CD4-positive, alpha-beta T cell treated with Interleukin-6 for 4 hours (primary cell): Measurements from ENCODE around the gene KIF1B.

Experiments
- DNase-seq: peaks from one replicate; pipeline ENCODE4 v3.0.0-alpha.2; 2020; ENCODE audit warnings: mixed read lengths

The KIF1B gene

DNA sequence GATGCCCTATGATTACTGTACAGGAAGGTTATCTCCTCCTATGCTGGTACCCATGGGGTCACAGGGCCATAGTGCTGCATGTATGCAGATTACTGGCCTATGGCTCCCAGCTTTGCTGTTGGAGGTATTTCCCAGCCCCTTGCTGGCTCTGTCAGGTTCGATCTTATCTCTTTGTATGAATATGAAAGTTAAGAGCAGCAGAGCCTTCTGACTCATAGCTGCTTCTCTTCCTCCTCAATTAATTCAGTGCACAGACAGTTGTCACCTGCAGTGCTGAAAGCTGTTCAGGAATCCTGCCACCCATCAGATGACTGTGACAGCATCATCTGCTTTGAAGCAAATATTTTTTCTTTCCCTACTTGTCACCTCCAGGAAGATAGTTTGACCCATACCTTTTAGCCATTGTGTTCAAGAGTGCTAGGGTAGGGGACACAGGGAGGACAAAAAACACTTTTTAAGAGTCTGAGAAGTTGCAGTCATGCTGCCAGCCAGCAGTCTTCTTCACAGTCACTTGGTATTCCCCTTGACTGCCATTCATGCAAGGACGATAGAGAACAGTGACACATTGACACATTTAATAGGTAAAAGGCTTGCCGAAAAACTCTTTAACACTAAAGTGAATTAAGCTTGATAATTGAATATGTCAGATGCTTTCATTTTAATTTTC is 73.1 kb downstream of the KIF1B start:
- no peak for DNase-seq

DNA sequence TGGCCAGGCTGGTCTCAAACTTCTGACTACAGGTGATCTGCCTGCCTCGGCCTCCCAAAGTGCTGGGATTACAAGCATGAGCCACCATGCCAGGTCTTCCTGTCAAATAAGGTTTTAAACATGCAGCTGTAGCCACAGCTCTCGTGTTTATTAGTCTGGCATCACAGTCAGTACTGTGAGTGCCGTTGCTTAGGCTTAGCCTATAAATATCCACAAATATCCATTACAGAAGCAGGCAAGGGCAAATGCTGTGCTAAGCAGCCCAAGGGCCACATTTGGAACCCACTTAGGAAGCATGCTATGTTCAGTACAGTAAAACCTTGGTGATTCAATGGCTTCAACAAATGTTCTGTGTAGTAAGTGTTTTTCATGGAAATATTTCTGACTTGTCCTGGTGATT is 75.9 kb downstream of the KIF1B start:
- no peak for DNase-seq

DNA sequence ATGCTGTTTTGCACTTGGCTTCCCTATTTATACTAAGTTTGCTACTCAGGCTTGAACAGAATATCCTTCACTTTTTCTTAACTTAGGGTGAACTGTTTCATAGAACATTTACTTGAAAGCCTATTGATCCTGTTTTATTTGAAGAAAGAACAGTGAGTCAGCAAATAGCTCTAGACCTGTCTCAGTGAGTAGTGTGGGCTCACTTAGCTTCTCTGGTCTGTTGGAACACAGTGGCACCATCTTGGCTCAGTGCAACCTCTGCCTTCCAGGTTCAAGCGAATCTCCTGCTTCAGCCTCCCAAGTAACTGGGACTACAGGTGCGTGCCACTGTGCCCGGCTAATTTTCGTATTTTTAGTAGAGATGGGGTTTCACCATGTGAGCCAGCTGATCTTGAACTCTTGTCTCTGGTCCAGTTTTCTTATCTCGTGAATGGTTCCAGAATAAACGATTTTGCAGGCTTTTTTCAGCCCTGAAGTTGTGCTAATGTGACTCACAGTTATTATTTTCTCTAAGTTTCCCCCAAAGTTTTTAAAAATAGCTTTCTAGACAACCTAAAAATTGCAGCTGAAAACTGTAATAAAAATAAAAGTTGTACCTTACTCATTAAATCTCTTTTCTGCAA is 76.8 kb downstream of the KIF1B start:
- no peak for DNase-seq

DNA sequence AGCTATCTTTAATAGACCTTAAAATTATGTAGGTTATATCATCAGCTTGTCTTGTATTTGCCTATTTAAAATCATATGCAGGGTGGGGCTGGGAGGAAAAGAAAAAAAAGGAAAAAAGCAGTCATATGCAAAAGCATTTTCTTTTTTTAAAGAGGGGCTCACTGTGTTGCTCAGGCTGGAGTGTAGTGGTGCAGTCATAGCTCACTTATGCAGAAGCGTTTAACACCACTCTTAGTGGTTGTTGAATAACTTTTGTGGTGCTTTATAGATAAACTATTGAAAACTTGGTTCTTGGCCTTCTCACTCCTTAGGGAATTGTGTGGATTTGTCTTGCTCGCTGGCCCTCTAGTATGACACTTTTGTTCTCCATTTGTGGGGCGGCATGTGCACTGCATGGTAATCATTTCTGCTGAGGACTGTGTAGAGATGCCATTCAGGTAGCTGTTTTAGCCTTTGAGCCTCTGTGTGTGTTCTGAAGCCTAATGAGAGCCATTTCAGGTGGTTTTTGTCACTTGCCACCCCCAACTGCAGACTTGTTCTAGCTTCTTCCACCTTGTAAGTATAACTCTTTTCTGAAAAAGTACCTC is 77.8 kb downstream of the KIF1B start:
- no peak for DNase-seq

DNA sequence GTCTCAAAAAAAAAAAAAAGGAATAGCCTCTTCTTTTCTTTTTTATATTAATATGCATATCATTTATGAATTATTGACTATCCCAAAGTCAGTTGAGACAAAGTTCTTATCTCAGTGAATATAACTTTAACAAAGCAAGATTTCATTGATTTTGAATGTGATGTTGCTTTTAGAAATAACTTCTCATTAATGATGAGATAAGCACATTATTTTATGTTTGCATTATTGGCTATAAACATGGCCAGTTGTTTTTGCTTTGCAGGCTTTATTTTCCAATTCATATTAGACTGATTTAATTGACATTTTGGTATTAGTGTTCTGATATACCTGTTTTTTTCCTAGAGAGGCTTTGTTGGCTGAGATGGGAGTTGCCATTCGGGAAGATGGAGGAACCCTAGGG is 81.3 kb downstream of the KIF1B start:
- no peak for DNase-seq

DNA sequence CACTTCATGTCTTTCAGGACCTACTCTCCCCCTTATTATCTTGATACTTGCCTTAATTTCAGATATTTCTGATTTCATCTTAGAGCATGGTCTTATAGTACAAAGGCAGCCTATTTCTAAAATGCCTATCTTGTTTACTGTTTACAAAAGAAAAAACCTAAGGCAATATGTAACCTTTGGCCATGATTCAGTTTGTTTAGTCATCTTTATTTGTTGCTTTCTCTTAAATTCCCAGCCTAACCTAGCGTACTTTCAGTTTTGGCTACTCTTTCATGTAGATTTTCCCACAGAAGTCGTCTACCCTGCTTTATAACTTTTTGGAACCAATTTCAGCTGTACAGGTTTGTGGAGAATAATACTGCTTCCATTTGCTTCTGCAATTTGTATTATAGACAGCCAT is 81.8 kb downstream of the KIF1B start:
- no peak for DNase-seq

DNA sequence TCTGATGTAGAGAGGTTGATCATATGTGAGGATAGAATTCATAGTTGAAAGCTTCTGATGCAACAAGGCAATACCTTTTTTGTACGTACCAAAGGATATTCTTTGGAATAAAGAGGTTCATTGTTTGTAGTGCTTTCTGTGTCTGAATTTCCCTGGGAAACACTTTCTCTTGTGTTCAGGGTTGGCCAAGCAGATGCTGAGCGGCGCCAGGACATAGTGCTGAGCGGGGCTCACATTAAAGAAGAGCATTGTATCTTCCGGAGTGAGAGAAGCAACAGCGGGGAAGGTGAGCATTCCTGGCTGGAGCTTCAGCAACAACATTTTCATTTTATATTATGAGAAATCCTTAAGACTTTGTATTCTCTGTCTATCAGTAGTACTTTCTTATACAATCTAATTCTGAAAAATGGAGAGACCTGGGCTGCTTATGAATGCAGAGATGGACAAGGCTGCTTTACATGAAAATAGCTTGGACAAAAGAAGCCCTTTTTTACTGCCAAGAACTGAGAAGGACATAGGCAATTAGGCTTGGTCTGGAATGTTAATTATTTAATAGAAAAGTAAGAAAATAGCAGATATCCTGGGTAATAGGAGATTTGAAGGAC is 85.2 kb downstream of the KIF1B start:
- no peak for DNase-seq

DNA sequence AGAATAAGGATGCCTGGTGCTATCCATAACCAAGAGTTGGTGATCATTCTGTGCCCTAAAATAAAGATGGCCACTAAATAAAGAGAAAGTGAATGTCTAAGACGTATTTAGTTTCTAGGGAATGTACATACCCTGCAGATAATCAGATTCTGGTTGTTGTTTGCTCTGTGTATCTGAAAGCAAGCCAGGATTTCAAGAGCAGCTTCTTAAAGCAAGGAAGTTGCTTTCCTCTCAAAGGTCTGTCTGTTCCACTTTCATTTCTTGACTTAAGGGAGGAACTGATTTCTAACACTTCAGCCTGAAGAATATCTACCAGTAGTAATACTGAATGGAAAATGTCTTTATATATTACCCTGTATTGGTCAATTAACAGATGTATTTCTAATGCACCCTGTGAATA is 88.8 kb downstream of the KIF1B start:
- DNase-seq: no peak

DNA sequence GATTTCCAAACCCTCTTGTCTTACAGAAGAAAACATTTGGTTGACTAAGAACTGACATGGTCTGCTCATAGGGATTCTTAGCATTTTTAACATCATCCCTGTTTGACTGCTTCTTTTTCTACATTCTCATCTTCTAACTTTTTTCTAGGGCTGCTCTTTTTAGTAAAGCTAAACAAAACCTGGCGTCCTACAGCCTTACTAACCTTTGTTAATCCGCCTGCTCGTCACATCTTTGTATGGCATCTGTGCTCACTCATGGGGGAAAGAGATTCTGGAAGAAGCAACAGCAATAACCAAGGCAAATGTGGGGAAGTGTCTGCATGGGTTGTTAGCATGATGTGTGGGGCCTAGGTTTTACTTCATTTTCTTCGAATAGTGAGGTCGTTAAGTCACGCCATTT is 92.0 kb downstream of the KIF1B start:
- DNase-seq: no peak

DNA sequence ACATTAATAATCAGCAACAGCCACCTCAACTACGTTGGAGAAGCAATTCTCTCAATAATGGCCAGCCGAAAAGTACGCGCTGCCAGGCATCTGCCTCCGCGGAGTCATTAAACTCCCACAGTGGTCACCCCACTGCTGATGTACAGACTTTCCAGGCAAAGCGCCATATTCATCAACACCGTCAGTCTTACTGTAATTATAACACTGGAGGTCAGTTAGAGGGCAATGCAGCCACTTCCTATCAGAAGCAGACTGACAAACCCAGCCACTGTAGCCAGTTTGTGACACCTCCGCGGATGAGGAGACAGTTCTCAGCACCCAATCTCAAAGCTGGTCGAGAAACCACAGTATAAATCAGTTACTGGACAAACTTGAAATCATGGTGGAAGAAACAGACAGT is 93.9 kb downstream of the KIF1B start:
- DNase-seq: no peak

DNA sequence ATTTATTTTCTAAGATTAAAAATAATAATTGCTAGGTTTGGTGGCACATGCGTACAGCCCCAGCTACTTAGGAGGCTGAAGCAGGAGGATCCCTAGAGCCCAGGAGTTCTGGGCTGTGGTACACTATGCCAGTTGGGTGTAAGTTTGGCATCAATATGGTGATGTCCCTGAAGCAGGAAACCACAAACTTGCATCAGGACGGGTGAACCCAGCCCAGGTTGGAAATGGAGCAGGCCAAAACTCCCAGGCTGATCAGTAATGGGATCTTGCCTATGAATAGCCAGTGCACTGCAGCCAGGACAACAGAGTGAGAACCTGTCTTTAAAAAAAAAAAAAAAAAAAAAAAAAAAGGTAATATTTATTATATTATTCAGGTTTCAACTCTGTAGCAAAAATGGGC is 96.1 kb downstream of the KIF1B start:
- DNase-seq: no peak

DNA sequence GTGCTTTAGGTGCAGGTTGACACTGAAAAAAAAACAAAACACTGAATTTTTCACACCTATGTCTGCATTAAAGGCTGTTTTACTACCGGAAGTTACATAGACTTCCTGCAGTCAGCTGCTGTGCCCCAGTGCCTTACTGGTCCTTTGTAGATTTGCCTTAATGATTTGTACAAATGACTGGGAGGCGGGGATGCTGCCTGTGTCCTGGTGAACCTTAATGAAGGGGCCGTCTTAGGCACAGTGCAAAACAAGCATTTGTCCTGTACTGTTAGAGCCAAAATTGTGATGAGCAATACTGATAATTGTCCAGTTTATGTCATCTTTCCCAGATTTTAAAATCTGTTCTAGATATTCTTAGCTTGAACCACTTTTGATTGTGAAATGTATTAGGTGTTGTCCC is 97.6 kb downstream of the KIF1B start:
- DNase-seq: peak; percentile 44

DNA sequence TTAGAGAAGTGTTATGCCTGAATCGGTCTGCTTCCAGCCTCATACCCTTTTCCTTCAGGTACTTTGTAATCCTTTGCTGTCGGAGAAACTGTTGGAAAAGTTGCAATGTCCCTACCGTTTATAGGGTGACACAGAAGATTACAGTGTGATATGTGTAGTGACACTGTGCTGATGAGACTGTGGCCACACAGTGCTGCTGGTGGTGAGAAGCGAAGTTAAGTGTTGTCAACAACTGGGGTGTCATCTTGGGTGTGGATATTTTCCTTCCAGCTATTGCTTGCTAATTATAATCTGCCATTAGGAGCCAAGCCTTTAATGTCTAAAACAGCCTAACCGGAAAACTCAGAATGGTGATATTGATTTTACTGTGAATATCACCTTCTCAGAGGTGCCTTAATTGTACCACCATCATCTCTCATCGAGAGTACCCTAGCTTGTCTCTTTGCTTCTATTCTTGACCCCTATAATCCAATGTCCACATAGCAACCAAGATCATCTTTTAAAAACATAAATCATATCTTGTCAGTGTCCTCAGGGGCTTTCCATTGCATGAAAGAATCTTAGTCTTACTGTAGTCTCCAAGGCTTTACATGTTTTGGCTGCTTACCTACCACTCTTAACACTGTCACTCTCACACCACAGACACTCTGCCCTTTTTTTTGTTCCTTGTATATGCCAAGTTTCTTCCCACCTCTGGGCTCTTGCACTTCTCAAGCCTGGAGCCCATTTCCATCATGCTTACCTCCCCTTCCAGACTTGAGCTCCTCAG is 99.1 kb downstream of the KIF1B start:
- DNase-seq: no peak

DNA sequence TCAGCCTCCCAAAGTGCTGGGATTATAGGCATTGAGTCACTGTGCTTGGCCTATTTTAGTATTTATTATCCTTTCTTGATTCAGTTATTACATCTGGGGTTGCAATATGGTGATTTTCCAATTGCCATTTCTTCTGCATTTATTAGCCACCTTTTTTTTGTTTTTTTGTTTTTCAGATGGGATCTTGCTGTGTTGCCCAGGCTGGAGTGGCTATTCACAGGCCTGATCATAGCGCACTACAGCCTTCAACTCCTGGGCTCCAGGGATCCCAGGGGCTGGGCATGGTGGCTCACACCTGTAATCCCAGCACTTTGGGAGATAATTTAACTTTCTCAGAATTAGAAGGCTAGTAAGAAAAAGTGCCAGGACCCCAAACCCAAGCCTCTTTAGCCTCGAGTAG is 106.4 kb downstream of the KIF1B start:
- DNase-seq: no peak

DNA sequence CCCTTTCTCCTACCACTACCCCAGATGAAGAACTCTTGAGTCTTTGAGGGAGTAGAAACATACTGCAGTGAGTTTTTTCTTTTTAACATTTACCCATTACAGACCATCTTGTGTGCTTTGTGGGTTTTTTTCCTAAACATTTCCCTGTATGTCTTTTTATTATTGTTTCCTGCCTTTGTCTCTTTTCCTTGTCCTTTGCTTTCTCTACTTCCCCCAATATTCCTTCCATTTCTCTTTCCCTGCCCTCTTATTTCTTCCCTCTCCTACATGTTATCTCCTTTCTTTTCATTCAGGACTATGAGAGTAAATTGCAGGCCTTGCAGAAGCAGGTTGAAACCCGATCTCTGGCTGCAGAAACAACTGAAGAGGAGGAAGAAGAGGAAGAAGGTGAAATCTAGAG is 109.4 kb downstream of the KIF1B start:
- DNase-seq: no peak

DNA sequence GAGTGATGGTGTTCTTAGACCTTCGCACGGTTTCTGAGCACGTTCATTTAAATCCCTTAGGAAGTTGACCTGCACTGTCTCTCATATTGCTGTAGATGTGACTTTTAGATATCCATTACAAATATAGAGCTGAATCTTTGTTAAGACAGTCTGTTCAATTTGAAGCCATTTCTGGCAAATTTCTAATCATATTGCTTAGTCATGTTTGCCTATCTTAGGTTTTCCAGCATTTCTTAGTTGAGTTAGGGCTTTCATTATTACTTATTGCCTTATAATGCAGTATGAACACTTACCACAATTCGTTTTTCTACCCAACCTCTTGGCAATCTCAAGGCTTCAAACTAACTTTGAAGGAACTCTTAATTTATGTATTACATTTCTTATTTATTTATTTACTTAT is 110.0 kb downstream of the KIF1B start:
- no peak for DNase-seq

DNA sequence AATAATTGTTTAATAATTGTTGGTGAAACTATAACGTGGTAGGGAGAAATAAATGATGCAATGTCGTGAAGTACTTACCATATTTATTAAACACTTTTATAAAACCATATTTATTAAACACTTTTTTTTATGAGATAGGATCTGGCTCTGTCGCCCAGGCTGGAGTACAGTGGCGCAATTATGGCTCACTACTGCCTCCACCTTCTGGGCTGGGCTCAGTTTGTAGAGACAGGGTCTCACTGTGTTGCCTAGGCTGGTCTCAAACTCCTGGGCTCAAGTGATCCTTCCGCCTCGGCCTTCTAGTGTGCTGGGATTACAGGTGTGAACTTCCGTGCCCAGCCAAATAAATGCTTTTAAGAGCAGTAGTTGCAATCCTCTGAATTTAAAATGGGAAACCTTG is 112.5 kb downstream of the KIF1B start:
- DNase-seq: no peak

DNA sequence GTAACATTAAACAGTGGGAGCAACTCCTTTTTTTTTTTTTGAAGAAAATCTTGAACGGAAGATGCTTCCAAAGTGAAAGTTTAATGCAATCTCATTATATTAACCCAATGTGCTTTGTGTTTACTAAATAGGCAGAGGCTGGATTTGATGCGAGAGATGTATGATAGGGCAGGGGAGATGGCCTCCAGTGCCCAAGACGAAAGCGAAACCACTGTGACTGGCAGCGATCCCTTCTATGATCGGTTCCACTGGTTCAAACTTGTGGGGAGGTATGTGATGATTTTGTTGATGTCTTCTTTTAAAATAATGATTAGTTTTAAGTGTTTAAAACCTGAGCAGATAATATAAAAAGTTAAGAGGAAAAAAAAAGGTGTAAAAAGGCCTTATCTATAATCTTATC is 114.3 kb downstream of the KIF1B start:
- DNase-seq: peak; percentile 19

DNA sequence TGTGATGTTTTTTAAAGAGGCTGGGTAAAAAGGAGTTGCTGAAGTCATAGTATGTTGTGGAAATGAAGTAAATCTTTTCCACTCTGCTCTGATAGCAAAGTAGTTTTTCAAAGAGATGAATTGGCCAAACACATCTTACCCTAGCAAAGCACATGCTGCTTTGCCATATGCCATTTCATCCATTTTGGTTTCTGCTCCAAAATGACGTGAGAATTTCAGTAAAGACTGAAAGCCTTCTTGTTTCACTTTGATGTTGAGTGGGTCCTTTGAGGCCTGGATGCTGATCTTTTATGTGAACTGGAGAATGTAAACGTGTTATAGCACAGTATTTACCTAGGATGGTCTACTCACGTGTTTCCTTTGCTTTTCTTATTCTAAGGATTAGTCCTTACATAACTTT is 115.2 kb downstream of the KIF1B start:
- no peak for DNase-seq

DNA sequence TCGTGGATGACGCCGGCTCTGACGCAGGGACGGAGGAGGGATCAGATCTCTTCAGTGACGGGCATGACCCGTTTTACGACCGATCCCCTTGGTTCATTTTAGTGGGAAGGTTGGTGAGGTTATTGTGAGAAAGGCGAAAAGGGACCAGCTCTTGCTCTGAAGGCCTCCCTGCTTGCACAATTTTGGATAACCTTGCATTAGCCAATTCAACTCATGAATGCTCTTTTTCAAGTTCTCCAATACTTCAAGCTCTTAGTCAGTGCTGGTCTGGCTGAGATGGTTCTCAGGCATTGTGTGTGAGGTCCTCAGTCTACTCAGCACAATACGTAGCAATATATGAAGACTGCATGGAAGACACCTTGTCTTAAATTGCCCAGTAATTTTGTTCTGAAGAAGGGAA is 115.9 kb downstream of the KIF1B start:
- no peak for DNase-seq

DNA sequence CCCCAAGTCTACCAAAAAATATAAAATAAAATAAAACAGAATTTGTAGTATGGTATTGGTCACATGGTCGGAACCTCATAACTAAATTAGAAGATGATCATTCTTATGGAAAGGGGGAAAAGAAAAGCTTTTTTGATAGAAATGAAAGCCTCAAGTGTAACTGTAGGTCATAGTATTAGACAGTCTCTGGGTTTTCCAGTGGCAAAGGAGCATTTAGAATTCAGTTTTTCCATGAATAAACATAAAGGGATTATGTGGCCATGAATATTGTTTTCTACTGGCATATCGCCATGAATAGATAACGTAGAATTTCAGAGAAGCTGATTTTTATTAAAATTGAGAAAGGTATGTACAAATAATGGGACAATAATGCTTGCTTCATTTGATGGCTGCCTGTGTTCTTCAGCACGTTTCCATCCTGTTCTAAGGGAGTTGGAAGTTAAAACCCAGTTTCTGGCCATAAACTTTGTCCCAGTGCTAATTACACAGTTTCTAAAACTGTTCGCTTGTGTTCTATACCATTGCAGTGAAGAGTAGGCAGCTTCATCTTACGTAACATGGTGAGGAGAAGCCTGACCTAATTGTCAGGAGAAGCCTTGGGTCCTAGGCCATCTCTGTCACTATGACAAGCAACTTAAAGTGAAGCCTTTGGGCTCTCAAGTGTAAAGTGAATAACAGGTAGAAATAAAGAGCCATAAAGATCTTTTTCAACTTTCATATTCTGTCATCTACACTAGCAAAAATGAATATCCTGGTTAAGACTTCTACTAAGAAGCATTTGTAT is 118.0 kb downstream of the KIF1B start:
- no peak for DNase-seq

DNA sequence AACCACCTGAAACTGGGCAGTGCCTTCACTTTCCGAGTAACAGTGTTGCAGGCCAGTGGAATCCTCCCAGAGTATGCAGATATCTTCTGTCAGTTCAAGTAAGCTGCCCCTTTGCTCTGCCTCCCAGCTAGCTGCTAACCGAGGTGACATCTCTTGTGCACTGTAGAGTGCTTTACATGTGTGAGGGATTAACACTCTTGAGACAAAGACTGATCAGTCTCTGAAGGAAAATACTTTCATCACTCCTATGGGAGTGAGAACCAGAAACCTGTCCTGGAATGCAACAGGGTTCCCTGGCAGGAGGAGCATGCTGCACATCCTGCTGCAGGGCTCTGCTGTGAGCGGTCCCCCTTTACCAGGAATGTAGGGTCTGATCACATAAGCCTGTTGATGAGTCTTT is 127.1 kb downstream of the KIF1B start:
- no peak for DNase-seq

DNA sequence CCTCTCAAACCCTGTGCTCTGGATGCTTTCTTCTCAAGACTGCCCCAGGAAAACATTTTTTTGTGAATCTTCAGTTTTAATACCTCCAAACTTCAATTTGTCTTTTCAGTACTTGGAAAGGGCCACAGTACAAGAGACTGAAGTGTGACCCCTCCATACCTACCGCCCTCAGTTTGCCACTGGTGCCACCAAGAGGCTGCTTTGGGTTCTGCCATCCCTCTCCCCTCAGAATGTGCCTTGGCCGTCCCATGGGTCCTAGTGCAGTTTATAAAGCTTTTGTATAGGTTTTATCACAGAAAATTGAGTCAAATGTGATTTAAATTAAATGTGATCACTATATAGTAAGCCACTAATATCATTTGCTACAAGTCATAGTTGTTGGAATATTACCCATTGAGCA is 127.7 kb downstream of the KIF1B start:
- DNase-seq: peak; percentile 24
